SH-SY5Y (cell line): ENCODE measurements around the gene ELF2.

Experiments
- GATA2 ChIP-seq: IDR thresholded peaks from 2 replicates; pipeline ENCODE4 v1.6.1; 2011; ENCODE audit warnings: mild to moderate bottlenecking, low read depth, low read length
- GATA3 ChIP-seq: IDR thresholded peaks from 2 replicates; pipeline ENCODE4 v1.6.1; 2011; ENCODE audit warnings: low read depth, mild to moderate bottlenecking, low read length, moderate library complexity

- TF ChIP-seq GATA3 (no peak), GATA2 (no peak)
Measured at GRCh38 chr4:139084804-139085093, 92.3 kb downstream of the ELF2 start.
